Natural killer cell (primary cell): Measurements from ENCODE around the gene PPFIA2. TPM values are rescaled to one million over a fixed set of nuclear protein-coding genes. Genes with fewer than 3 reads are reported as not detected.

Experiments
- ATAC-seq, 3 donors: fragments of 150-1000 bp in 2 of 3; fragments of 200-7000 bp in 1 of 3; cut with Tn5 transposase; 1 replicate in 1 of 3; 2 replicates in 2 of 3; pipeline ENCODE4 v1.10.0; 2021; ENCODE audit warnings: mild to moderate bottlenecking in 2 of 3, moderate library complexity in 2 of 3
- DNase-seq, 2 donors: peaks; one replicate each; pipeline versions ENCODE4 v3.0.0 to v3.0.0-alpha.2; 2013 to 2021; ENCODE audit warnings: mixed read lengths in 1 of 2
- H3K27ac ChIP-seq: one replicate; pipeline ENCODE4 v1.5.1; 2013; ENCODE audit warnings: mild to moderate bottlenecking, low read length
- H3K27me3 ChIP-seq: one replicate; pipeline ENCODE4 v1.6.1; 2013; ENCODE audit warnings: low read length; ENCODE audit not compliant: control insufficient read depth, insufficient read depth
- H3K36me3 ChIP-seq: one replicate; pipeline ENCODE4 v1.6.1; 2013; ENCODE audit warnings: low read length; ENCODE audit not compliant: control insufficient read depth, insufficient read depth
- H3K4me1 ChIP-seq: one replicate; pipeline ENCODE4 v1.6.1; 2013; ENCODE audit warnings: low read length; ENCODE audit not compliant: control insufficient read depth, insufficient read depth
- H3K4me3 ChIP-seq: one replicate; pipeline ENCODE4 v1.5.1; 2013; ENCODE audit warnings: low read length
- H3K9me3 ChIP-seq: one replicate; pipeline ENCODE4 v1.6.1; 2013; ENCODE audit warnings: low read length; ENCODE audit not compliant: control insufficient read depth, insufficient read depth
- H3K27ac Mint-ChIP-seq, 2 donors: one replicate each; pipeline ENCODE4 v1.8.0; 2022; ENCODE audit warnings: mild to moderate bottlenecking in 2 of 2, mixed read lengths in 2 of 2, moderate library complexity in 1 of 2
- H3K27me3 Mint-ChIP-seq, 2 donors: one replicate each; pipeline ENCODE4 v1.8.0; 2022; ENCODE audit warnings: low read depth in 2 of 2, mixed read lengths in 2 of 2
- H3K36me3 Mint-ChIP-seq: one replicate; pipeline ENCODE4 v1.8.0; 2022; ENCODE audit warnings: mixed read lengths
- H3K4me1 Mint-ChIP-seq, 2 donors: one replicate each; pipeline ENCODE4 v1.8.0; 2022; ENCODE audit warnings: mixed read lengths in 2 of 2
- H3K4me3 Mint-ChIP-seq: one replicate; pipeline ENCODE4 v1.8.0; 2022; ENCODE audit warnings: mild to moderate bottlenecking, moderate library complexity, mixed read lengths
- H3K9me3 Mint-ChIP-seq, 2 donors: one replicate each; pipeline ENCODE4 v1.8.0; 2022; ENCODE audit warnings: mixed read lengths in 2 of 2
- CTCF ChIP-seq: fragments of 200-600 bp; IDR thresholded peaks from one replicate; pipeline ENCODE4 v1.8.0; 2022; ENCODE audit warnings: antibody characterized with exemption
- WGBS: methylation state at CpG from one replicate; pipeline ENCODE4 v1.1.7; 2013; ENCODE audit warnings: missing lambda C conversion rate; ENCODE audit not compliant: insufficient coverage; 5-methylcytosine and 5-hydroxymethylcytosine counted together
- intact Hi-C: fragments of 100-400 bp; cut with micrococcal nuclease; formaldehyde crosslinking; loops from one replicate; pipeline ENCODE4 v1.14.2; 2022
- total RNA-seq, 4 donors: library from RNA; stranded (reverse); fragments of 120-200 nt in 1 of 4; gene quantifications; one replicate each; pipeline versions ENCODE4 v1.2.3 to v1.2.4, GENCODE V29; 2013 to 2022

Gene PPFIA2
- total RNA-seq, 3 donors from 2014 or later (not counting 1 experiment from before 2014, with no cell fraction given) = not detected

- no peaks in the 10 kb centered on the region for H3K27me3 ChIP-seq
- 92% methylated on average over 2 of the region's 3 CpGs for WGBS
- H3K9me3 ChIP-seq = no peaks in the 10 kb centered on the region
- H3K27ac Mint-ChIP-seq = no peak overlapping the region
- H3K4me3 ChIP-seq = no peak overlapping the region
- ATAC-seq = no peak
- intact Hi-C loops = no loop called here
- H3K4me3 Mint-ChIP-seq = no peak overlapping the region
- H3K4me1 ChIP-seq = no peaks in the 10 kb centered on the region
- peaks cover 4 to 7% of the 10 kb centered on the region in 2 donors for H3K9me3 Mint-ChIP-seq
- no peak for DNase-seq
- H3K4me1 Mint-ChIP-seq = no peaks in the 10 kb centered on the region
- TF ChIP-seq CTCF = no peak
- H3K27ac ChIP-seq = no peak overlapping the region
- no peaks in the 10 kb centered on the region for H3K27me3 Mint-ChIP-seq
- H3K36me3 Mint-ChIP-seq = no peaks in the 10 kb centered on the region
- H3K36me3 ChIP-seq = no peaks in the 10 kb centered on the region
Observed at GRCh38 chr12:81231574-81232368, 527.4 kb downstream of the PPFIA2 start.

GRCh38 chr12:81229759-81230158, 529.4 kb downstream of the PPFIA2 start:
- no peaks in the 10 kb centered on the region for H3K4me1 ChIP-seq
- 83% methylated on average over 4 of the region's 5 CpGs for WGBS
- Mint-ChIP-seq H3K27ac (no peak overlapping the region), H3K4me1 (no peaks in the 10 kb centered on the region), H3K36me3 (no peaks in the 10 kb centered on the region), H3K9me3 (peaks cover 12 to 15% of the 10 kb centered on the region in 2 donors), H3K27me3 (no peaks in the 10 kb centered on the region), H3K4me3 (no peak overlapping the region)
- H3K9me3 ChIP-seq = no peaks in the 10 kb centered on the region
- H3K4me3 ChIP-seq = no peak overlapping the region
- TF ChIP-seq CTCF = no peak
- no peaks in the 10 kb centered on the region for H3K36me3 ChIP-seq
- intact Hi-C loops = no loop called here
- H3K27me3 ChIP-seq = no peaks in the 10 kb centered on the region
- ATAC-seq = no peak
- no peak for DNase-seq
- H3K27ac ChIP-seq = no peak overlapping the region

- H3K9me3 ChIP-seq = no peaks in the 10 kb centered on the region
- DNase-seq (no peak), ATAC-seq (no peak)
- H3K27me3 ChIP-seq = no peaks in the 10 kb centered on the region
- no peaks in the 10 kb centered on the region for H3K4me1 ChIP-seq
- Mint-ChIP-seq H3K4me1 (no peaks in the 10 kb centered on the region), H3K27ac (no peak overlapping the region), H3K4me3 (no peak overlapping the region), H3K27me3 (no peaks in the 10 kb centered on the region), H3K36me3 (no peaks in the 10 kb centered on the region), H3K9me3 (peaks cover 13 to 14% of the 10 kb centered on the region in 2 donors)
- H3K4me3 ChIP-seq = no peak overlapping the region
- 90% methylated on average over 4 of the region's 6 CpGs for WGBS
- intact Hi-C loops = no loop called here
- H3K27ac ChIP-seq = no peak overlapping the region
- TF ChIP-seq CTCF = no peak
- H3K36me3 ChIP-seq = no peaks in the 10 kb centered on the region
Observed at GRCh38 chr12:81224626-81225025, 534.5 kb downstream of the PPFIA2 start.
